Activated CD8-positive, alpha-beta T cell treated with anti-CD3 and anti-CD28 coated beads, Interleukin-2, amount 10 ng/mL, durations not matched to agents 7 days and 5 days (primary cell): Measurements from ENCODE around the gene OXTR. TPM values are rescaled to one million over a fixed set of nuclear protein-coding genes. Genes with fewer than 3 reads are reported as not detected.
"Not testable (repeated sequence)": the region's sequence is repeated elsewhere in the genome, so short reads cannot be mapped to it uniquely, and the experiment has no call there.

Source experiments
- ATAC-seq: fragments of 150-1000 bp; cut with Tn5 transposase; one replicate; pipeline ENCODE4 v1.10.0; 2021; ENCODE audit warnings: moderate library complexity
- CTCF ChIA-PET: fragments of 350-600 bp; sonication (Branson Sonifier 250); formaldehyde crosslinking; loops from one replicate; lab custom pipeline; 2021; ENCODE audit warnings: antibody characterized with exemption; lab: Charles Lee
- POLR2A ChIA-PET: fragments of 350-600 bp; sonication (Branson Sonifier 250); formaldehyde crosslinking; loops from one replicate; lab custom pipeline; 2021; ENCODE audit warnings: antibody characterized with exemption; lab: Charles Lee
- DNase-seq: peaks from one replicate; pipeline ENCODE4 v3.0.0-alpha.2; 2020
- H3K27ac Mint-ChIP-seq: one replicate; pipeline ENCODE4 v1.8.0; 2021; ENCODE audit warnings: mild to moderate bottlenecking, mixed read lengths
- H3K27me3 Mint-ChIP-seq: one replicate; pipeline ENCODE4 v1.8.0; 2021; ENCODE audit warnings: low read depth, mixed read lengths
- H3K36me3 Mint-ChIP-seq: one replicate; pipeline ENCODE4 v1.8.0; 2021; ENCODE audit warnings: low read depth, mixed read lengths
- H3K4me1 Mint-ChIP-seq: one replicate; pipeline ENCODE4 v1.8.0; 2021; ENCODE audit warnings: low read depth, mixed read lengths
- H3K4me3 Mint-ChIP-seq: one replicate; pipeline ENCODE4 v1.8.0; 2021; ENCODE audit warnings: mild to moderate bottlenecking, mixed read lengths
- H3K9me3 Mint-ChIP-seq: one replicate; pipeline ENCODE4 v1.8.0; 2022; ENCODE audit warnings: mixed read lengths; ENCODE audit not compliant: insufficient read depth
- total RNA-seq, 2 experiments: library from RNA; stranded (reverse); gene quantifications; one replicate each; pipeline ENCODE4 v1.2.3, GENCODE V29; 2021

OXTR gene
- total RNA-seq, 2 experiments from 2014 or later = 0.70 to 0.71 TPM

DNA sequence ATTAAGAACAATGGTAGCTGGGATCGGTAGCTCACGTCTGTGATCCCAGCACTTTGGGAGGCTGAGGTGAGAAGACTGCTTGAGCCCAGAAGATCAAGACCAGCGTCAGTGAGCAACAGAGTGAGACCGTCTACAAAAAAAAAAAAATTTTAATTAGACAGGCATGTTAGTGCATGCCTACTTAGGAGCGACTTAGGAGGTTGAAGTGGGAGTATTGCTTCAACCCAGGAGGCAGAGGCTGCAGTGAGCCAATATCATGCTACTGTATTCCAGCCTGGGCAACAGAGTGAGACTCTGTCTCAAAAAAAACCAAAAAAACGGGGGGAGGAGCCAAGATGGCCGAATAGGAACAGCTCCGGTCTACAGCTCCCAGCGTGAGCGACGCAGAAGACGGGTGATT, 53.7 kb downstream of the OXTR start:
- DNase-seq, H3K27ac Mint-ChIP-seq, H3K36me3 Mint-ChIP-seq, H3K4me1 Mint-ChIP-seq, ATAC-seq, POLR2A ChIA-PET, H3K4me3 Mint-ChIP-seq, H3K9me3 Mint-ChIP-seq, CTCF ChIA-PET, H3K27me3 Mint-ChIP-seq: not testable (repeated sequence)

DNA sequence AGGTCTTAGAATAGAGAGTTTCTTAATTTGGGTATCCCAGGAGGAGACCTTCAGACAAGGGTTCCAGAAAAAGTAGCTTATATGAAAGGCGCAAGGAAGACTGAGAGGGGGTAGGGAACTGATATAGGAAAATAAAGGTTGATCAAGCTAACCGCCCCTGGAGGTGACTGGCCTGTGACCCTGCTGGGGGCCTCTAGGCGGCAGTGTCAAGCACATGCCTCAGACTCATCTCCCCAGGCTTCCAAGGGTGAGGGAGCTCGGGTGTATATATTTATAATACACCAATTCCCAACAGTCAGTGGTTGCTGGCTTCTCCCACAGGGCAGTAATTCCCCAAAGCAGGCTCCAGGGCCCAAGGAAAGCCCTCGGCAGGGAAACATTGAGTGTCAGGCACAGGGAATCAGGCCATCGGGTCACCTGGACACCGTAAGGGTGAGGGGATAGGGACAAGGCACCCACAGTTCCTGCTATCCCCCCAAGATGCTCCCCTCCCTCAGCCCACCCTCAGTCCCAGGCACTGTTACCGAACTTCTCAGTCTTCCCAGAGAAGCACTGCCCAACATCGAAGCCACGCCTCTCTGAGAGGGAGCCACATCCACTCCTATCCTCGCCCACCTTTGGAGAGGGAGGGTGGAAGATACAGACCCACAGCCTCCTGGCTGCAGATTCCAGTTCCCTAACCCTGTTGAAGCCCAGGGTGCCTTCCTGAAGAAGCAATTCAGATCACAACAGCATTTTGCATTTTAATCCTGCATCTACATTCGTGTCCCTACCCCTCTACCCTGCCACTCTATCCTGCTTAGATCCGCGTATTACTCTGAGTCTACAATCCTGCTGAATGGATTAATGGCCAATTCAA, 55.3 kb downstream of the OXTR start:
- Mint-ChIP-seq H3K27me3 (no peaks in the 10 kb centered on the region), H3K4me3 (no peak overlapping the region), H3K4me1 (no peaks in the 10 kb centered on the region), H3K36me3 (no peaks in the 10 kb centered on the region), H3K9me3 (no peaks in the 10 kb centered on the region), H3K27ac (no peak overlapping the region)
- POLR2A ChIA-PET = no interaction called here
- ATAC-seq = no peak
- CTCF ChIA-PET = interaction anchor here (0.6 kb wide), 2 partner anchors 9 to 10 kb away, joined by 3 to 4 read pairs; no protein-coding TSS in a partner anchor
- no peak for DNase-seq

GRCh38 chr3:8712908-8713255, 56.5 kb downstream of the OXTR start:
- H3K9me3 Mint-ChIP-seq = no peaks in the 10 kb centered on the region
- ATAC-seq = no peak
- H3K27ac Mint-ChIP-seq = no peak overlapping the region
- H3K4me1 Mint-ChIP-seq = no peaks in the 10 kb centered on the region
- H3K4me3 Mint-ChIP-seq = no peak overlapping the region
- no peak for DNase-seq
- ChIA-PET CTCF (no interaction called here), POLR2A (no interaction called here)
- H3K36me3 Mint-ChIP-seq = no peaks in the 10 kb centered on the region
- H3K27me3 Mint-ChIP-seq = no peaks in the 10 kb centered on the region

- no peak overlapping the region for H3K4me3 Mint-ChIP-seq
- H3K27me3 Mint-ChIP-seq = no peaks in the 10 kb centered on the region
- H3K4me1 Mint-ChIP-seq = no peaks in the 10 kb centered on the region
- ChIA-PET CTCF (no interaction called here), POLR2A (no interaction called here)
- DNase-seq = no peak
- no peak overlapping the region for H3K27ac Mint-ChIP-seq
- no peaks in the 10 kb centered on the region for H3K9me3 Mint-ChIP-seq
- H3K36me3 Mint-ChIP-seq = no peaks in the 10 kb centered on the region
- no peak for ATAC-seq
Measured at GRCh38 chr3:8712045-8712907, 57.1 kb downstream of the OXTR start.

GRCh38 chr3:8709801-8710507, 59.5 kb downstream of the OXTR start:
- Mint-ChIP-seq H3K4me1 (no peaks in the 10 kb centered on the region), H3K27ac (no peak overlapping the region), H3K36me3 (no peaks in the 10 kb centered on the region), H3K27me3 (no peaks in the 10 kb centered on the region), H3K9me3 (peaks cover 14% of the 10 kb centered on the region), H3K4me3 (no peak overlapping the region)
- ChIA-PET POLR2A (no interaction called here), CTCF (no interaction called here)
- no peak for DNase-seq
- ATAC-seq = no peak

- ChIA-PET CTCF (no interaction called here), POLR2A (no interaction called here)
- DNase-seq (no peak), ATAC-seq (no peak)
- Mint-ChIP-seq H3K36me3 (no peaks in the 10 kb centered on the region), H3K27ac (no peak overlapping the region), H3K4me1 (no peaks in the 10 kb centered on the region), H3K27me3 (no peaks in the 10 kb centered on the region), H3K4me3 (no peak overlapping the region), H3K9me3 (peaks cover 21% of the 10 kb centered on the region)
Measured at GRCh38 chr3:8709287-8709686, 60.1 kb downstream of the OXTR start.

DNA sequence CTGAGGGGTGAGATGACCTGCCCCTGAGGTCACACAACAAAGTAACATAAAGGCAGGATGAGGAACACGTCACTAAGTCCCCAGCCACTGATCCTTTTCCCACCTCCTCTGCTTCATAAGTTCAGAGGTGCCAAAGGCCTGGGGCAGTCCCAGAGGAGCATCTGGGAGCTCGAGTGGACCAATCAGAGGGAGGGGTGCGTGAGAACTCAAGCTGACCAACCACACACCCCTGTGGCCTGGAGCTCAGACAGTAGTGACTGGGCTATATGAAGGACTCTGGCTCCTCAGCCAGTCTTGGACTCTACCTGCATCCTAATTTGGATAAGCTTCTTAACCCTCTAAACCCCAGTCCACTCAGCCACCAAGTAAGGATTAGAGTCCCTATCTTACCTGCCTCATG, 63.8 kb downstream of the OXTR start:
- H3K27ac Mint-ChIP-seq = no peak overlapping the region
- DNase-seq (no peak), ATAC-seq (no peak)
- no peaks in the 10 kb centered on the region for H3K4me1 Mint-ChIP-seq
- peaks cover 26% of the 10 kb centered on the region for H3K9me3 Mint-ChIP-seq
- ChIA-PET CTCF (no interaction called here), POLR2A (no interaction called here)
- H3K27me3 Mint-ChIP-seq = no peaks in the 10 kb centered on the region
- no peak overlapping the region for H3K4me3 Mint-ChIP-seq
- no peaks in the 10 kb centered on the region for H3K36me3 Mint-ChIP-seq

- DNase-seq (no peak), ATAC-seq (no peak)
- ChIA-PET CTCF (no interaction called here), POLR2A (no interaction called here)
- no peak overlapping the region for H3K4me3 Mint-ChIP-seq
- H3K27me3 Mint-ChIP-seq = no peaks in the 10 kb centered on the region
- H3K9me3 Mint-ChIP-seq = peaks cover 26% of the 10 kb centered on the region
- H3K27ac Mint-ChIP-seq = no peak overlapping the region
- H3K4me1 Mint-ChIP-seq = no peaks in the 10 kb centered on the region
- no peaks in the 10 kb centered on the region for H3K36me3 Mint-ChIP-seq
Measured at GRCh38 chr3:8702560-8702959, 66.9 kb downstream of the OXTR start.

Other genes starting within 250 kb of the OXTR start
- under 1 TPM in 1 of 2 experiments, not detected in 1; 0.26 TPM for gene SSUH2, start 124.8 kb downstream of the OXTR start, total RNA-seq
- gene CAV3, start 35.8 kb downstream of the OXTR start, total RNA-seq = not detected
- gene RAD18, start 193.9 kb upstream of the OXTR start, total RNA-seq = 10 to 100 TPM; 37.2 to 40.2 TPM